ENCODE measurements around the gene PI4K2A.

DNA sequence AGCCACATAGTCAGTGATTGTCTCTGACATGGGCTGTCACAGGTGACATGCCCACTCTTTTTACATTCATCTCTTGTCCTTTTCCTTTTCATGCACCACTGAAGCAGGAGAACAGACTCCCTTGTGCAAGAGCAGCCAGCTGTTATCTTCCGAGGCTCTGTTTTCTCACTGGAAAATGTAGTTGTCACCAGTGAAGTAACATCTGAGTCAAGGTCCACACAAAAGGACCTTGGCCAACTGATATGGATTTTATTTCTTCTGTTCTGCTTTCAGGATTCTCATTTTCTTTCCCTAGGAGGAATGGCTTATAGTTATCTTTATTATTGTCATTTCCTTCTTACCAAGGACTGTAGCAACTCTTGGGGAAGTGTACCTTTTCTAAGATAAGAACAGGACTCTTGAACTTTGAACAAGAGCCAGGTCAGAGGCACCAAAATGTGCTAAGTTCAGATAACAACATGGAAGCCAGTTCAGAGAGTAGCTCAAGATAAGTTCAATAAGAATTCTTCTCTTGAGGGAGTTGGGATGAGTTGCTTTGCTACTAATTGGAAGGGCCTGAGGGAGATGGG lies 23.9 kb downstream of the PI4K2A start:
- TF ChIP-seq, protein P1, sequence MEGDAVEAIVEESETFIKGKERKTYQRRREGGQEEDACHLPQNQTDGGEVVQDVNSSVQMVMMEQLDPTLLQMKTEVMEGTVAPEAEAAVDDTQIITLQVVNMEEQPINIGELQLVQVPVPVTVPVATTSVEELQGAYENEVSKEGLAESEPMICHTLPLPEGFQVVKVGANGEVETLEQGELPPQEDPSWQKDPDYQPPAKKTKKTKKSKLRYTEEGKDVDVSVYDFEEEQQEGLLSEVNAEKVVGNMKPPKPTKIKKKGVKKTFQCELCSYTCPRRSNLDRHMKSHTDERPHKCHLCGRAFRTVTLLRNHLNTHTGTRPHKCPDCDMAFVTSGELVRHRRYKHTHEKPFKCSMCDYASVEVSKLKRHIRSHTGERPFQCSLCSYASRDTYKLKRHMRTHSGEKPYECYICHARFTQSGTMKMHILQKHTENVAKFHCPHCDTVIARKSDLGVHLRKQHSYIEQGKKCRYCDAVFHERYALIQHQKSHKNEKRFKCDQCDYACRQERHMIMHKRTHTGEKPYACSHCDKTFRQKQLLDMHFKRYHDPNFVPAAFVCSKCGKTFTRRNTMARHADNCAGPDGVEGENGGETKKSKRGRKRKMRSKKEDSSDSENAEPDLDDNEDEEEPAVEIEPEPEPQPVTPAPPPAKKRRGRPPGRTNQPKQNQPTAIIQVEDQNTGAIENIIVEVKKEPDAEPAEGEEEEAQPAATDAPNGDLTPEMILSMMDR (IDR thresholded peaks at IDR 0.05): no peak
- TF ChIP-seq POLR2A (IDR thresholded peaks at IDR 0.05): no peak

Measured in right lobe of liver (tissue), 4 donors.